ENCODE results near the gene LYPD4. TPM values are rescaled to one million over a fixed set of nuclear protein-coding genes. Genes with fewer than 3 reads are reported as not detected.
A peak's percentile ranks its signal among the peaks of the same experiment; 100 is the strongest.

LYPD4 gene
- total RNA-seq, 2 experiments from 2014 or later: not detected

DNA sequence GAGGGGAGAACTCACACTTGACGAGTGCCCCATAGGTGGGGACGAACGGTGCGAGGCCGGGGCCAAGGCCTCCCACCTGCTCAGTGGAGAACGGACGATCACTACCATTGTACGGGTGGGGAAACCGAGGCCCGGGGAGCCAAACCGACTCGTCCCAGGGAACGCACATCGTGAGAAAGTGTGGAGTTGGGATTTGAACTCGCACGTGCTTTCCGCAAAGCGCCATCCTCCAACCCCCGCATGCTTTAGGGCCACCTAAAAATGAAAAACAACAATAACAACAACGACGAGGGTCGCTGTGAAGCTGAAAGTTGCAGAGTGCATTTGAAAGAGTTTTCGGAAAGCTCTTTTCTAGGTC is 39.0 kb upstream of the LYPD4 start:
- TF ChIP-seq, protein P1, sequence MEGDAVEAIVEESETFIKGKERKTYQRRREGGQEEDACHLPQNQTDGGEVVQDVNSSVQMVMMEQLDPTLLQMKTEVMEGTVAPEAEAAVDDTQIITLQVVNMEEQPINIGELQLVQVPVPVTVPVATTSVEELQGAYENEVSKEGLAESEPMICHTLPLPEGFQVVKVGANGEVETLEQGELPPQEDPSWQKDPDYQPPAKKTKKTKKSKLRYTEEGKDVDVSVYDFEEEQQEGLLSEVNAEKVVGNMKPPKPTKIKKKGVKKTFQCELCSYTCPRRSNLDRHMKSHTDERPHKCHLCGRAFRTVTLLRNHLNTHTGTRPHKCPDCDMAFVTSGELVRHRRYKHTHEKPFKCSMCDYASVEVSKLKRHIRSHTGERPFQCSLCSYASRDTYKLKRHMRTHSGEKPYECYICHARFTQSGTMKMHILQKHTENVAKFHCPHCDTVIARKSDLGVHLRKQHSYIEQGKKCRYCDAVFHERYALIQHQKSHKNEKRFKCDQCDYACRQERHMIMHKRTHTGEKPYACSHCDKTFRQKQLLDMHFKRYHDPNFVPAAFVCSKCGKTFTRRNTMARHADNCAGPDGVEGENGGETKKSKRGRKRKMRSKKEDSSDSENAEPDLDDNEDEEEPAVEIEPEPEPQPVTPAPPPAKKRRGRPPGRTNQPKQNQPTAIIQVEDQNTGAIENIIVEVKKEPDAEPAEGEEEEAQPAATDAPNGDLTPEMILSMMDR (IDR thresholded peaks at IDR 0.05): no peak
- DNase-seq (peak; percentile 28), ATAC-seq (no peak)
- ChIA-PET CTCF (interaction anchor here (6.3 kb wide), 1 partner anchor 10 kb away, joined by 61 read pairs; no protein-coding TSS in a partner anchor), POLR2A (interaction anchor here (1.0 to 13.9 kb wide), 6 partner anchors 11 to 75 kb away, joined by 3 to 282 read pairs (median 33); partner anchors contain the start of genes CD79A and RPS19)
- peaks cover 31% of the 10 kb centered on the region for H3K36me3 Mint-ChIP-seq (ENCODE audit: low read depth)
- peak overlapping the region; percentile 94 for H3K27ac Mint-ChIP-seq
- H3K4me3 Mint-ChIP-seq: peak overlapping the region; percentile 73
- H3K9me3 Mint-ChIP-seq: no peaks in the 10 kb centered on the region
- intact Hi-C loops (cut with micrococcal nuclease): no loop called here
- H3K27me3 Mint-ChIP-seq: no peaks in the 10 kb centered on the region
- H3K4me1 Mint-ChIP-seq (ENCODE audit: low read depth): peaks cover 49% of the 10 kb centered on the region

DNA sequence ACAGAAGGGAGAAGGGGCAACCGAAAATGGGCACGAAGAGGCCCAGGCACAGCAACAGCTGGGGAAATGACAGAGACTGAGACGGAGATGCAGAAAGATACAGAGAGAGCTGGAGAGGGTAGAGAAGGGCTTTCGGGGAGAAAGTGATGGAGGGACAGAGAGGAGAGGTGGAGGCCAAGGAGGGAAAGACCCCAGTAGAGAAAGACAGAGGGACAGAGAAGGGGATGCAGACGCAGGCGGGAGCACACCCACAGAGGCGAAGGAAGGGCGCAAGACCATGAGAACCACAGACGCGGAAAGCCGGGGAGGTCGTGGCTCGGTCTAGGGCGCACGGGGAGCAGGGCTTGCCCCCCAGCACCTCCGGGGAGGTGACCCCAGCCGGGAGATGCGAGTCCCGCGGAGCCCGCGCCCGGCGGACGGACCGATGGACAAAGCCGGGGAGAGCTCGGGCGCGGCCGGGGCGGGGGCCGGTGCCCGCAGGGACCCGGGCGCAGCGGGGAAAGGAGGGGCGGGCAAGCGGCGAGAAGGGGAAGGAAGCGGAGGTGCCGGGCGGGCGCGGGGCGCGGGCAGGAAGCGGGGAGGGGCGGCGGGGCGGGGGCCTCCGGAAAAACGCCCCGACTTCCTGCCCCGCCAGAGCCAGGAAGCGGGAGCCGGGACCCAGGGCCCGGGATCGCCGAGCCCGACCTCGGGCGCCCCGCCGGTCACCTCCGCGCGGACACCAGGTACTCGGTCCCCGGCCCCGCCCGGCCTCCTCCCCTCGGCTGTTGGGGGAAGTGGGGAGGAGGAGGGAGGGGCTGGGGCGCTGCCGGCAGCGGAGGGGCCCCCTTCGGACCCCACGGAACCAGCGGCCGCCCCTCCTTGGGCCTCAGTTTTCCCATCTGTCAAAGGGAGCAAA is 38.3 kb upstream of the LYPD4 start, which contains the start of gene ARHGEF1:
TSS of gene ARHGEF1 (plus strand) at position 617 of the 895 bp plus-strand sequence. CDS start 4,899 bp downstream, outside the sequence.
- TF ChIP-seq, protein P1 (IDR thresholded peaks at IDR 0.05): no peak
- DNase-seq (peak; percentile 60), ATAC-seq (no peak)
- intact Hi-C loops (cut with micrococcal nuclease): no loop called here
- H3K27ac Mint-ChIP-seq: peak within 1 kb of the TSS; percentile 94
- POLR2A ChIA-PET: interaction anchor here (1.0 to 13.9 kb wide), 7 partner anchors 8 to 75 kb away, joined by 3 to 282 read pairs (median 7); partner anchors contain the start of genes CD79A and RPS19
- no peaks in the 10 kb centered on the region for H3K9me3 Mint-ChIP-seq
- no peaks in the 10 kb centered on the region for H3K27me3 Mint-ChIP-seq
- peaks cover 50% of the 10 kb centered on the region for H3K4me1 Mint-ChIP-seq (ENCODE audit: low read depth)
- H3K36me3 Mint-ChIP-seq (ENCODE audit: low read depth): peaks cover 26% of the 10 kb centered on the region
- CTCF ChIA-PET: interaction anchor here (1.2 to 6.3 kb wide), 2 partner anchors 9 to 68 kb away, joined by 3 to 61 read pairs; no protein-coding TSS in a partner anchor
- peak within 1 kb of the TSS; percentile 83 for H3K4me3 Mint-ChIP-seq

DNA sequence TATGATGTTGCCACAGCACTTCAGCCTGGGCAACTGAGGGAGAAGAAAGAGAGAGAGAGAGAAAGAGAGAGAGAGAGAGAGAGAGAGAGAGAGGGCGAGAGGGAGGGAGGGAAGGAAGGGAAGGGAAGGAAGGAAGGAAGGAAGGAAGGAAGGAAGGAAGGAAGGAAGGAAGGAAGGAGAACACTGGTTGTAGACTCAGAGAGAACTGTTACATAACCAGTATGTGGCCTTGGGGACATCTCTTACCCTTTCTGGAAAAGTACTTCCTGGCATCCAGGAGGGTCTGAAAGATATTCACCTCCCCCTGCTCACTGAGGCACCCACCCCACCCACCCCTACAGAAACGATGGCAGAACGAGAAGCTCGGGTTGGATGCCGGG is 35.8 kb upstream of the LYPD4 start:
- POLR2A ChIA-PET: interaction anchor here (0.8 to 13.9 kb wide), 4 partner anchors 8 to 26 kb away, joined by 3 to 282 read pairs (median 32); partner anchors contain the start of genes CD79A and RPS19
- H3K27me3 Mint-ChIP-seq: no peaks in the 10 kb centered on the region
- intact Hi-C loops (cut with micrococcal nuclease): no loop called here
- TF ChIP-seq, protein P1 (IDR thresholded peaks at IDR 0.05): no peak
- no peaks in the 10 kb centered on the region for H3K9me3 Mint-ChIP-seq
- peaks cover 17% of the 10 kb centered on the region for H3K36me3 Mint-ChIP-seq (ENCODE audit: low read depth)
- ATAC-seq: no peak
- H3K27ac Mint-ChIP-seq: no peak overlapping the region
- H3K4me1 Mint-ChIP-seq (ENCODE audit: low read depth): peaks cover 60% of the 10 kb centered on the region
- DNase-seq: no peak
- no peak overlapping the region for H3K4me3 Mint-ChIP-seq
- CTCF ChIA-PET: interaction anchor here (1.0 kb wide), 1 partner anchor 20 kb away, joined by 3 read pairs; the partner anchor contains the start of gene RPS19

DNA sequence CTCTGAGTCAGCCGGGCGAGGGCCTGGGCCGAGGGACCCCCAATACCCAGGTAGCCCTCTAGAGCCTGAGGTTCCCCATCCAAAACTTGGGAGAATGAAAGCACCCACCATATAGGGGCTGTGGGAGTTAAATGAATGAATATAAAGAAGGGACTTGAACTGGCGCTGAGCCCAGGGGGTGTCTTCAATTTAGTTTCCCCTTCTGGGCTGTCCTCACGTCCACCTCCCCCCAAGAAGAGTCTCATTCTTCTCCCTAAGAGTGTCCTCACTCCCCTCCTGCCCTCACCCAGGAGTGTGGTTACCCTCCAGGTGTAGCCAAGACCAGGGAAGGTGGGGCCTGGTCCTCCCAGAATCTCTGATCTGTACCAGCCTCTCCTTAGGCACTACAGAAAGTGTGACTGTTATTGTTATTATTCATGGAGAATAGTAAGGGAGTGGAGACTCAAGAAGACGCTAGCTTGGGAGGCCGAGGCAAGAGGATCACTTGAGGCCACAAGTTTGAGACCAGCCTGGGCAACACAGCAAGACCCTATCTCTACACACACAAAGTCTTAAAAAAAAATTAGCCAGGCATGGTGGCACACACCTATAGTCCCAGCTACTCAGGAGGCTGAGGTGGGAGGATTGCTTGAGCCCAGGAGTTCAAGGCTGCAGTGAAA is 35.3 kb upstream of the LYPD4 start:
- Mint-ChIP-seq H3K9me3 (no peaks in the 10 kb centered on the region), H3K36me3 (ENCODE audit: low read depth) (peaks cover 13% of the 10 kb centered on the region), H3K27ac (peak overlapping the region; percentile 84), H3K27me3 (no peaks in the 10 kb centered on the region), H3K4me3 (no peak overlapping the region), H3K4me1 (ENCODE audit: low read depth) (peaks cover 61% of the 10 kb centered on the region)
- intact Hi-C loops (cut with micrococcal nuclease): no loop called here
- CTCF ChIA-PET: no interaction called here
- TF ChIP-seq, protein P1 (IDR thresholded peaks at IDR 0.05): no peak
- DNase-seq (no peak), ATAC-seq (no peak)
- POLR2A ChIA-PET: interaction anchor here (0.8 to 13.9 kb wide), 3 partner anchors 8 to 26 kb away, joined by 3 to 282 read pairs (median 4); partner anchors contain the start of gene CD79A

Measured in activated CD8-positive, alpha-beta T cell treated with anti-CD3 and anti-CD28 coated beads for 36 hours (primary cell).